Activated naive CD4-positive, alpha-beta T cell treated with anti-CD3 and anti-CD28 coated beads for 36 hours (primary cell): Measurements from ENCODE around the gene NCOA4. TPM values are rescaled to one million over a fixed set of nuclear protein-coding genes. Genes with fewer than 3 reads are reported as not detected.

ENCODE experiments used
- CTCF ChIA-PET: fragments of 350-600 bp; sonication (Branson Sonifier 250); formaldehyde crosslinking; loops from one replicate; lab custom pipeline; 2021; ENCODE audit warnings: antibody characterized with exemption; lab: Charles Lee
- DNase-seq: peaks from one replicate; pipeline ENCODE4 v3.0.0-alpha.2; 2020
- H3K27ac Mint-ChIP-seq: one replicate; pipeline ENCODE4 v1.8.0; 2021; ENCODE audit warnings: mild to moderate bottlenecking, mixed read lengths
- H3K27me3 Mint-ChIP-seq: one replicate; pipeline ENCODE4 v1.8.0; 2021; ENCODE audit warnings: low read depth, mixed read lengths
- H3K36me3 Mint-ChIP-seq: one replicate; pipeline ENCODE4 v1.8.0; 2021; ENCODE audit warnings: low read depth, mixed read lengths
- H3K4me1 Mint-ChIP-seq: one replicate; pipeline ENCODE4 v1.8.0; 2021; ENCODE audit warnings: low read depth, mixed read lengths
- H3K4me3 Mint-ChIP-seq: one replicate; pipeline ENCODE4 v1.8.0; 2021; ENCODE audit warnings: mild to moderate bottlenecking, moderate library complexity, mixed read lengths
- H3K9me3 Mint-ChIP-seq: one replicate; pipeline ENCODE4 v1.8.0; 2021; ENCODE audit warnings: mixed read lengths
- intact Hi-C: fragments of 100-400 bp; cut with micrococcal nuclease; formaldehyde crosslinking; loops from one replicate; pipeline ENCODE4 v1.15.1; 2023
- total RNA-seq, 2 experiments: library from RNA; stranded (reverse); gene quantifications; one replicate each; pipeline ENCODE4 v1.2.3, GENCODE V29; 2021

NCOA4 gene
- total RNA-seq, result 10 to 100 TPM; 74.2 to 75.0 TPM

GRCh38 chr10:46030091-46030937 is at the start of gene NCOA4:
Gene NCOA4 (minus strand): TSS chr10:46030623. CDS start chr10:46016680, 13,943 bp downstream.
- no peaks in the 10 kb centered on the region for H3K27me3 Mint-ChIP-seq
- H3K9me3 Mint-ChIP-seq, result no peaks in the 10 kb centered on the region
- H3K27ac Mint-ChIP-seq, result peak within 1 kb of the TSS; percentile 92
- H3K36me3 Mint-ChIP-seq, result no peaks in the 10 kb centered on the region
- peak; percentile 98 for DNase-seq
- CTCF ChIA-PET, result interaction anchor here (0.6 to 3.8 kb wide), 6 partner anchors 10 to 1036 kb away, joined by 3 to 19 read pairs (median 6); no protein-coding TSS in a partner anchor
- H3K4me1 Mint-ChIP-seq, result peaks cover 49% of the 10 kb centered on the region
- peak within 1 kb of the TSS; percentile 97 for H3K4me3 Mint-ChIP-seq
- intact Hi-C loops, result loop anchor here (2.0 to 5.0 kb wide), 4 partner anchors 64 to 1028 kb away; partner anchors contain the start of gene ZNF22

- CTCF ChIA-PET, result no interaction called here
Measured at GRCh38 chr10:46079831-46080585, 49.6 kb upstream of the NCOA4 start.

GRCh38 chr10:46077731-46078413 is 47.4 kb upstream of the NCOA4 start:
- CTCF ChIA-PET, result no interaction called here
- Mint-ChIP-seq H3K4me1 (peaks cover 21% of the 10 kb centered on the region), H3K9me3 (peaks cover 2% of the 10 kb centered on the region), H3K27ac (peak overlapping the region; percentile 41), H3K4me3 (no peak overlapping the region), H3K36me3 (peaks cover under 1% of the 10 kb centered on the region), H3K27me3 (no peaks in the 10 kb centered on the region)
- intact Hi-C loops, result no loop called here
- no peak for DNase-seq

More at GRCh38 chr10:46079831-46080585, 49.6 kb upstream of the NCOA4 start:
- peaks cover 6% of the 10 kb centered on the region for H3K9me3 Mint-ChIP-seq
- intact Hi-C loops, result no loop called here
- H3K27ac Mint-ChIP-seq, result no peak overlapping the region
- H3K4me1 Mint-ChIP-seq, result peaks cover 21% of the 10 kb centered on the region
- DNase-seq, result no peak
- H3K4me3 Mint-ChIP-seq, result no peak overlapping the region
- H3K27me3 Mint-ChIP-seq, result no peaks in the 10 kb centered on the region
- H3K36me3 Mint-ChIP-seq, result peaks cover 1% of the 10 kb centered on the region

GRCh38 chr10:46077141-46077554 is 46.7 kb upstream of the NCOA4 start:
- no peaks in the 10 kb centered on the region for H3K9me3 Mint-ChIP-seq
- no peaks in the 10 kb centered on the region for H3K27me3 Mint-ChIP-seq
- H3K36me3 Mint-ChIP-seq, result no peaks in the 10 kb centered on the region
- CTCF ChIA-PET, result no interaction called here
- no peak overlapping the region for H3K4me3 Mint-ChIP-seq
- no peak for DNase-seq
- peak overlapping the region; percentile 50 for H3K27ac Mint-ChIP-seq
- intact Hi-C loops, result no loop called here
- H3K4me1 Mint-ChIP-seq, result peaks cover 21% of the 10 kb centered on the region

GRCh38 chr10:46075869-46076268 is 45.4 kb upstream of the NCOA4 start:
- H3K36me3 Mint-ChIP-seq, result no peaks in the 10 kb centered on the region
- no peaks in the 10 kb centered on the region for H3K27me3 Mint-ChIP-seq
- no peak for DNase-seq
- peaks cover 18% of the 10 kb centered on the region for H3K4me1 Mint-ChIP-seq
- H3K9me3 Mint-ChIP-seq, result no peaks in the 10 kb centered on the region
- CTCF ChIA-PET, result no interaction called here
- no peak overlapping the region for H3K27ac Mint-ChIP-seq
- H3K4me3 Mint-ChIP-seq, result no peak overlapping the region
- intact Hi-C loops, result no loop called here

GRCh38 chr10:46074196-46074946 is 43.9 kb upstream of the NCOA4 start:
- DNase-seq, result no peak
- Mint-ChIP-seq H3K4me3 (no peak overlapping the region), H3K4me1 (peaks cover 23% of the 10 kb centered on the region), H3K36me3 (no peaks in the 10 kb centered on the region), H3K27ac (no peak overlapping the region), H3K27me3 (no peaks in the 10 kb centered on the region), H3K9me3 (no peaks in the 10 kb centered on the region)
- intact Hi-C loops, result no loop called here
- CTCF ChIA-PET, result interaction anchor here (0.6 kb wide), 1 partner anchor 45 kb away, joined by 3 read pairs; no protein-coding TSS in a partner anchor

GRCh38 chr10:46073564-46073963 is 43.1 kb upstream of the NCOA4 start:
- H3K36me3 Mint-ChIP-seq, result no peaks in the 10 kb centered on the region
- CTCF ChIA-PET, result interaction anchor here (0.6 kb wide), 1 partner anchor 518 kb away, joined by 3 read pairs; no protein-coding TSS in a partner anchor
- DNase-seq, result no peak
- peaks cover 23% of the 10 kb centered on the region for H3K4me1 Mint-ChIP-seq
- H3K27me3 Mint-ChIP-seq, result no peaks in the 10 kb centered on the region
- no peak overlapping the region for H3K4me3 Mint-ChIP-seq
- intact Hi-C loops, result no loop called here
- no peaks in the 10 kb centered on the region for H3K9me3 Mint-ChIP-seq
- H3K27ac Mint-ChIP-seq, result no peak overlapping the region

GRCh38 chr10:46070749-46071148 is 40.3 kb upstream of the NCOA4 start:
- H3K36me3 Mint-ChIP-seq, result no peaks in the 10 kb centered on the region
- intact Hi-C loops, result no loop called here
- H3K4me1 Mint-ChIP-seq, result peaks cover 5% of the 10 kb centered on the region
- no peaks in the 10 kb centered on the region for H3K27me3 Mint-ChIP-seq
- CTCF ChIA-PET, result no interaction called here
- H3K27ac Mint-ChIP-seq, result no peak overlapping the region
- no peak for DNase-seq
- H3K9me3 Mint-ChIP-seq, result no peaks in the 10 kb centered on the region
- H3K4me3 Mint-ChIP-seq, result no peak overlapping the region

GRCh38 chr10:46069771-46070463 is 39.5 kb upstream of the NCOA4 start:
- CTCF ChIA-PET, result no interaction called here
- Mint-ChIP-seq H3K9me3 (no peaks in the 10 kb centered on the region), H3K36me3 (no peaks in the 10 kb centered on the region), H3K27ac (no peak overlapping the region), H3K4me3 (no peak overlapping the region), H3K4me1 (peaks cover 5% of the 10 kb centered on the region), H3K27me3 (no peaks in the 10 kb centered on the region)
- no peak for DNase-seq
- intact Hi-C loops, result no loop called here

- CTCF ChIA-PET, result no interaction called here
- intact Hi-C loops, result no loop called here
- Mint-ChIP-seq H3K36me3 (no peaks in the 10 kb centered on the region), H3K27me3 (no peaks in the 10 kb centered on the region), H3K4me1 (peaks cover 5% of the 10 kb centered on the region), H3K4me3 (no peak overlapping the region), H3K27ac (no peak overlapping the region), H3K9me3 (no peaks in the 10 kb centered on the region)
- no peak for DNase-seq
Measured at GRCh38 chr10:46068905-46069304, 38.5 kb upstream of the NCOA4 start.

- intact Hi-C loops, result no loop called here
- H3K4me3 Mint-ChIP-seq, result no peak overlapping the region
- H3K4me1 Mint-ChIP-seq, result peaks cover 5% of the 10 kb centered on the region
- no peaks in the 10 kb centered on the region for H3K27me3 Mint-ChIP-seq
- H3K27ac Mint-ChIP-seq, result no peak overlapping the region
- CTCF ChIA-PET, result no interaction called here
- DNase-seq, result no peak
- no peaks in the 10 kb centered on the region for H3K36me3 Mint-ChIP-seq
- H3K9me3 Mint-ChIP-seq, result no peaks in the 10 kb centered on the region
Measured at GRCh38 chr10:46068117-46068516, 37.7 kb upstream of the NCOA4 start.
